Naive thymus-derived CD4-positive, alpha-beta T cell (primary cell): ENCODE results near the gene HOXA2. TPM values are rescaled to one million over a fixed set of nuclear protein-coding genes. Genes with fewer than 3 reads are reported as not detected.

ENCODE experiments used
- ATAC-seq: fragments of 150-1000 bp; cut with Tn5 transposase; 2 replicates; pipeline ENCODE4 v1.10.0; 2021; ENCODE audit warnings: mild to moderate bottlenecking, moderate library complexity
- CTCF ChIA-PET: fragments of 350-600 bp; sonication (Branson Sonifier 250); formaldehyde crosslinking; loops from one replicate; lab custom pipeline; 2021; ENCODE audit warnings: antibody characterized with exemption; lab: Charles Lee
- POLR2A ChIA-PET: fragments of 350-600 bp; sonication (Branson Sonifier 250); formaldehyde crosslinking; loops from one replicate; lab custom pipeline; 2021; ENCODE audit warnings: antibody characterized with exemption, inconsistent platforms; lab: Charles Lee
- DNase-seq, 9 donors: peaks; one replicate each; pipeline versions ENCODE4 v3.0.0 to v3.0.0-alpha.2; 2020 to 2022; ENCODE audit warnings: mixed read lengths in 1 of 9
- H3K27ac ChIP-seq: one replicate; pipeline ENCODE4 v1.7.0; 2013; ENCODE audit warnings: mild to moderate bottlenecking, low read depth, low read length, moderate library complexity
- H3K27me3 ChIP-seq, 2 donors: one replicate each; pipeline ENCODE4 v1.7.0; 2013; ENCODE audit warnings: low read length in 2 of 2, mild to moderate bottlenecking in 2 of 2, moderate library complexity in 2 of 2; ENCODE audit not compliant: control insufficient read depth in 2 of 2, insufficient read depth in 2 of 2
- H3K36me3 ChIP-seq, 3 experiments: 1 replicate in 2 of 3; 2 replicates in 1 of 3; pipeline ENCODE4 v1.7.0; 2013; ENCODE audit warnings: low read length in 3 of 3, mild to moderate bottlenecking in 3 of 3, moderate library complexity in 1 of 3; ENCODE audit not compliant: insufficient read depth in 3 of 3, control insufficient read depth in 2 of 3
- H3K4me1 ChIP-seq, 2 donors: one replicate each; pipeline ENCODE4 v1.7.0; 2013; ENCODE audit warnings: low read length in 2 of 2, mild to moderate bottlenecking in 2 of 2, moderate library complexity in 1 of 2; ENCODE audit not compliant: control insufficient read depth in 2 of 2, insufficient read depth in 2 of 2
- H3K4me3 ChIP-seq: 2 replicates; pipeline ENCODE4 v1.7.0; 2013; ENCODE audit warnings: mild to moderate bottlenecking, low read length
- H3K9me3 ChIP-seq, 3 experiments: 1 replicate in 2 of 3; 2 replicates in 1 of 3; pipeline ENCODE4 v1.7.0; 2013; ENCODE audit warnings: low read length in 3 of 3; ENCODE audit not compliant: control insufficient read depth in 2 of 3
- H3K27ac Mint-ChIP-seq, 9 donors: one replicate each; pipeline ENCODE4 v1.8.0; 2020 to 2022; ENCODE audit warnings: mixed read lengths in 9 of 9, mild to moderate bottlenecking in 8 of 9, moderate library complexity in 5 of 9, inconsistent platforms in 2 of 9
- H3K27me3 Mint-ChIP-seq, 5 donors: one replicate each; pipeline ENCODE4 v1.8.0; 2021 to 2022; ENCODE audit warnings: mixed read lengths in 5 of 5, mild to moderate bottlenecking in 1 of 5
- H3K36me3 Mint-ChIP-seq, 5 donors: one replicate each; pipeline ENCODE4 v1.8.0; 2020 to 2022; ENCODE audit warnings: mixed read lengths in 5 of 5, mild to moderate bottlenecking in 3 of 5, inconsistent platforms in 1 of 5
- H3K4me1 Mint-ChIP-seq, 7 donors: one replicate each; pipeline ENCODE4 v1.8.0; 2020 to 2022; ENCODE audit warnings: mixed read lengths in 7 of 7, mild to moderate bottlenecking in 3 of 7, inconsistent platforms in 1 of 7
- H3K4me3 Mint-ChIP-seq, 10 donors: one replicate each; pipeline ENCODE4 v1.8.0; 2020 to 2022; ENCODE audit warnings: mild to moderate bottlenecking in 10 of 10, mixed read lengths in 10 of 10, moderate library complexity in 6 of 10, inconsistent platforms in 2 of 10
- H3K9me3 Mint-ChIP-seq, 11 donors: one replicate each; pipeline ENCODE4 v1.8.0; 2020 to 2022; ENCODE audit warnings: mixed read lengths in 11 of 11, mild to moderate bottlenecking in 4 of 11, inconsistent platforms in 1 of 11, moderate library complexity in 1 of 11
- intact Hi-C, 2 donors: fragments of 100-400 bp; cut with micrococcal nuclease; formaldehyde crosslinking; loops; one replicate each; pipeline ENCODE4 v1.15.1; 2023
- polyA plus RNA-seq, 2 donors: library from polyadenylated mRNA; unstranded; fragments of 300-500 nt; fragmentation: Illumina TruSeq; gene quantifications; one replicate each; pipeline ENCODE4 v1.2.3, GENCODE V29; 2021
- total RNA-seq, 6 experiments: library from RNA in 5 of 6; stranded (reverse) in 5 of 6; gene quantifications; 1 replicate in 5 of 6; 2 replicates in 1 of 6; pipeline ENCODE4 v1.2.3 and lab custom pipeline; 2021 to 2026

Gene HOXA2
- total and polyA plus RNA-seq, 7 experiments from 2014 or later: not detected

GRCh38 chr7:27144781-27145164, 42.3 kb upstream of the HOXA2 start:
- intact Hi-C loops: no loop called here
- Histone ChIP-seq H3K36me3 (no peaks in the 10 kb centered on the region), H3K27me3 (peaks cover 0 to 17% of the 10 kb centered on the region in 2 donors), H3K4me3 (no peak overlapping the region), H3K4me1 (peaks cover 0 to 5% of the 10 kb centered on the region in 2 donors), H3K27ac (no peak overlapping the region), H3K9me3 (no peaks in the 10 kb centered on the region)
- Mint-ChIP-seq H3K27me3 (peaks cover 38 to 65% (median 58%) of the 10 kb centered on the region in 5 donors), H3K27ac (no peak overlapping the region), H3K9me3 (peaks cover 0 to 3% (median 0%) of the 10 kb centered on the region in 11 donors), H3K4me1 (peaks cover 0 to 17% (median 9%) of the 10 kb centered on the region in 7 donors), H3K36me3 (peaks cover 0 to 3% (median 0%) of the 10 kb centered on the region in 5 donors), H3K4me3 (no peak overlapping the region)
- ChIA-PET POLR2A (no interaction called here), CTCF (interaction anchor here (0.6 to 1.5 kb wide), 2 partner anchors 16 to 980 kb away, joined by 3 to 6 read pairs; no protein-coding TSS in a partner anchor)
- DNase-seq (no peak), ATAC-seq (no peak)

DNA sequence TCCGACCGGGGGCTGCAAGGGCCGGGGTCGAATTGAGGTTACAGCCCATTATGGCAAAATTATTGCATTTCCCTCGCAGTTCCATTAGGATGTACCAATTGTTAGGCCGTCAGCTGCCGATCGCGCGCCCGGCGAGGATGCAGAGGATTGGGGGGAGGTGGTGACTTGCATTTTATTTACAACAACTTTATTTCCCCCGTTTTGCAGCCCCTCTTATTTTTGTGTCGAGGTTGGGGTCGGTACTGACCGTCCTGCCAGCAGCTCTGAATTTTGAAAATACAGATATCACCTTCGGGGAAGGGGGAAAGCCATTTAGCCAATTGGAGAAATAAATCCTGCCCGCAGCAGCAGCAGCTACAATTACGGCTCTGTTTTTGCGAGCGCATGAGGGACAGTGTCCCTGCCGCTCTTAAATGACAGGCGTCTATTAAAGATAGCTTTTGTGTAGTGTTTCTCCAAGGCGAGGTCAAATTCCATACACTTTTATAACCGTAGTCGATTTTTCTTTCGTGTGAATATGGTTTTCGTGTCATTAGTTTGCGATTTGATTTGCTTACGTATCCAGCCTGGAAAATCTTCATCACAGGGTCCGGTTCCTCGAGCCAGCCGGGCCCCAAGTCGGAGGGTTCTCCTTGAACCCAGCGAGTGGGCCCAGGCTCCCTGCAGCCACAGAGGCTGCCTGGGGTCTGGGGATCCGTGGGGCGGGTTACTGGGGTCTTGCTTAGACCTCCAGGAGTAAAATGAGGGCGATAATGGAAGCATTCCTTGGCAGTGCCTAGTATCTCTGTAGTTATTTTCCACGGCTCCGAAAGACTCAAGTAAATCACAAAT, 41.7 kb upstream of the HOXA2 start:
- intact Hi-C loops: no loop called here
- H3K27me3 Mint-ChIP-seq: peaks cover 32 to 59% (median 53%) of the 10 kb centered on the region in 5 donors
- peaks cover 0 to 17% of the 10 kb centered on the region in 2 donors for H3K27me3 ChIP-seq
- ChIA-PET CTCF (interaction anchor here (0.6 to 1.5 kb wide), 2 partner anchors 17 to 981 kb away, joined by 3 to 6 read pairs; no protein-coding TSS in a partner anchor), POLR2A (no interaction called here)
- H3K4me3 ChIP-seq: no peak overlapping the region
- ATAC-seq (no peak), DNase-seq (no peak)
- H3K36me3 Mint-ChIP-seq: peaks cover 0 to 3% (median 0%) of the 10 kb centered on the region in 5 donors
- H3K9me3 Mint-ChIP-seq: peaks cover 0 to 3% (median 0%) of the 10 kb centered on the region in 11 donors
- H3K27ac ChIP-seq: no peak overlapping the region
- no peak overlapping the region for H3K4me3 Mint-ChIP-seq
- H3K27ac Mint-ChIP-seq: no peak overlapping the region
- no peaks in the 10 kb centered on the region for H3K9me3 ChIP-seq
- peaks cover 0 to 5% of the 10 kb centered on the region in 2 donors for H3K4me1 ChIP-seq
- H3K4me1 Mint-ChIP-seq: peaks cover 0 to 17% (median 9%) of the 10 kb centered on the region in 7 donors
- H3K36me3 ChIP-seq: no peaks in the 10 kb centered on the region

DNA sequence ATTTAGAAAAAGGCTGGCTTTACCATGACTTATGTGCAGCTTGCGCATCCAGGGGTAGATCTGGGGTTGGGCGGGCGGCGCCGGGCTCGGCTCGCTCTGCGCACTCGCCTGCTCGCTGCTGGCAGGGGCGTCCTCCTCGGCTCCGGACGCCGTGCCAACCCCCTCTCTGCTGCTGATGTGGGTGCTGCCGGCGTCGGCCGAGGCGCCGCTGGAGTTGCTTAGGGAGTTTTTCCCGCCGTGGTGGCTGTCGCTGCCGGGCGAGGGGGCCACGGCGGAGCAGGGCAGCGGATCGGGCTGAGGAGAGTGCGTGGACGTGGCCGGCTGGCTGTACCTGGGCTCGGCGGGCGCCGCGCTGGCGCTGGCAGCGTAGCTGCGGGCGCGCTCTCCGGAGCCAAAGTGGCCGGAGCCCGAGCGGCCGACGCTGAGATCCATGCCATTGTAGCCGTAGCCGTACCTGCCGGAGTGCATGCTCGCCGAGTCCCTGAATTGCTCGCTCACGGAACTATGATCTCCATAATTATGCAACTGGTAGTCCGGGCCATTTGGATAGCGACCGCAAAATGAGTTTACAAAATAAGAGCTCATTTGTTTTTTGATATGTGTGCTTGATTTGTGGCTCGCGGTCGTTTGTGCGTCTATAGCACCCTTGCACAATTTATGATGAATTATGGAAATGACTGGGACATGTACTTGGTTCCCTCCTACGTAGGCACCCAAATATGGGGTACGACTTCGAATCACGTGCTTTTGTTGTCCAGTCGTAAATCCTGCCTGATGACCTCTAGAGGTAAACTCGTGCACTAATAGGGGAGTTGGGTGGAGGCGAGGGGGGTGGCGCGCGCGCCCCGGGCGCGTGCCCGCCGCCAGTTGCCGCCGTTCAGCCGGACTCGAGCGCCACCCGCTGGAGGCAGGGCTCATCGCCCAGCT, 40.8 kb upstream of the HOXA2 start, which contains the start of gene HOXA5:
Gene HOXA5 (minus strand): TSS at position 659 of the 927 bp plus-strand sequence. CDS start 74 bp downstream, at position 585.
- no peak for DNase-seq
- H3K4me1 ChIP-seq: peaks cover 0 to 3% of the 10 kb centered on the region in 2 donors
- no peak within 1 kb of the TSS for H3K4me3 ChIP-seq
- Mint-ChIP-seq H3K36me3 (peaks cover 0 to 3% (median 0%) of the 10 kb centered on the region in 5 donors), H3K27me3 (peaks cover 26 to 58% (median 52%) of the 10 kb centered on the region in 5 donors), H3K9me3 (peaks cover 0 to 3% (median 0%) of the 10 kb centered on the region in 11 donors), H3K4me1 (peaks cover 0 to 14% (median 7%) of the 10 kb centered on the region in 7 donors), H3K4me3 (peak within 1 kb of the TSS in 5 of 10 donors; percentile 25 to 79 (median 48)), H3K27ac (no peak within 1 kb of the TSS)
- no peaks in the 10 kb centered on the region for H3K36me3 ChIP-seq
- ATAC-seq: peak; percentile 78
- intact Hi-C loops: no loop called here
- H3K9me3 ChIP-seq: no peaks in the 10 kb centered on the region
- peaks cover 0 to 13% of the 10 kb centered on the region in 2 donors for H3K27me3 ChIP-seq
- CTCF ChIA-PET: no interaction called here
- POLR2A ChIA-PET: no interaction called here
- no peak within 1 kb of the TSS for H3K27ac ChIP-seq

DNA sequence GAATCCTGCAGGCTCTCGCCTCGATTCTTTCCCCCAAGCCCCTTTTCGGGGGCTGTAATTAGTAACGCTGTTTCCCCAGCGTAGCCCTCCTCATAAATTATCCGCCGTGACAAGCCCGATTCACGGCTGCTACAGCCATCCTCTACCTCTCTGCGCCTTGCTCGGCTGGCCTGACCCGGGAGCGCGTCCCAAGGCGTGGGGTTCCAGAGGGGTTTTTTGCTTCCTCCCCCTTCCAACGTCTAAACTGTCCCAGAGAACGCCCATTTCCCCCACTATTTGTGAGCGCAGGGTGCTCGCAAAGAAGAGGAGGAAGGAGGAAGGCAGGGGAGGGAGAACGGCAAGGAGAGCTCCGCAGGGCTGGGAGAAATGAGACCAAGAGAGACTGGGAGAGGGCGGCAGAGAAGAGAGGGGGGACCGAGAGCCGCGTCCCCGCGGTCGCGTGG, 40.1 kb upstream of the HOXA2 start:
- Mint-ChIP-seq H3K27ac (no peak overlapping the region), H3K27me3 (peaks cover 27 to 60% (median 55%) of the 10 kb centered on the region in 5 donors), H3K4me3 (peak overlapping the region in 5 of 10 donors; percentile 21 to 79 (median 48)), H3K4me1 (peaks cover 0 to 9% (median 4%) of the 10 kb centered on the region in 7 donors), H3K9me3 (peaks cover 0 to 3% (median 0%) of the 10 kb centered on the region in 11 donors), H3K36me3 (peaks cover 0 to 3% (median 0%) of the 10 kb centered on the region in 5 donors)
- DNase-seq (no peak), ATAC-seq (no peak)
- no peaks in the 10 kb centered on the region for H3K9me3 ChIP-seq
- H3K27ac ChIP-seq: no peak overlapping the region
- H3K4me3 ChIP-seq: no peak overlapping the region
- no peaks in the 10 kb centered on the region for H3K36me3 ChIP-seq
- CTCF ChIA-PET: no interaction called here
- H3K4me1 ChIP-seq: no peaks in the 10 kb centered on the region
- POLR2A ChIA-PET: no interaction called here
- peaks cover 0 to 9% of the 10 kb centered on the region in 2 donors for H3K27me3 ChIP-seq
- intact Hi-C loops: no loop called here

GRCh38 chr7:27141923-27142579, 39.6 kb upstream of the HOXA2 start:
- Histone ChIP-seq H3K27ac (no peak overlapping the region), H3K27me3 (peaks cover 0 to 9% of the 10 kb centered on the region in 2 donors), H3K36me3 (no peaks in the 10 kb centered on the region), H3K9me3 (no peaks in the 10 kb centered on the region), H3K4me1 (no peaks in the 10 kb centered on the region), H3K4me3 (no peak overlapping the region)
- POLR2A ChIA-PET: no interaction called here
- H3K4me3 Mint-ChIP-seq: peak overlapping the region in 1 of 10 donors; percentile 79
- ATAC-seq: no peak
- H3K9me3 Mint-ChIP-seq: peaks cover 0 to 3% (median 0%) of the 10 kb centered on the region in 11 donors
- H3K4me1 Mint-ChIP-seq: peaks cover 0 to 6% (median 0%) of the 10 kb centered on the region in 7 donors
- peaks cover 27 to 61% (median 56%) of the 10 kb centered on the region in 5 donors for H3K27me3 Mint-ChIP-seq
- DNase-seq: no peak
- peaks cover 0 to 3% (median 0%) of the 10 kb centered on the region in 5 donors for H3K36me3 Mint-ChIP-seq
- H3K27ac Mint-ChIP-seq: peak overlapping the region in 1 of 9 donors; percentile 12
- intact Hi-C loops: no loop called here
- CTCF ChIA-PET: no interaction called here
